CD4-positive, alpha-beta T cell (primary cell): ENCODE results near the gene ZNF785. TPM values are rescaled to one million over a fixed set of nuclear protein-coding genes. Genes with fewer than 3 reads are reported as not detected.

Experiments
- ATAC-seq: fragments of 200-7000 bp; cut with Tn5 transposase; one replicate; pipeline ENCODE4 v1.10.0; 2022; ENCODE audit warnings: mild to moderate bottlenecking; ENCODE audit not compliant: poor library complexity
- CTCF ChIA-PET: fragments of 350-600 bp; sonication (Branson Sonifier 250); formaldehyde crosslinking; loops from one replicate; lab custom pipeline; 2021; ENCODE audit warnings: antibody characterized with exemption, inconsistent platforms; lab: Charles Lee
- POLR2A ChIA-PET: fragments of 350-600 bp; sonication (Branson Sonifier 250); formaldehyde crosslinking; loops from one replicate; lab custom pipeline; 2021; ENCODE audit warnings: antibody characterized with exemption, inconsistent platforms; lab: Charles Lee
- DNase-seq, 14 experiments: peaks; one replicate each; pipeline ENCODE4 v3.0.0-alpha.2; 2013 to 2020; ENCODE audit warnings: mixed read lengths in 2 of 14
- H3K27ac ChIP-seq, 2 donors: one replicate each; pipeline versions ENCODE4 v1.5.1 to v1.7.0; 2013; ENCODE audit warnings: low read length in 2 of 2, low read depth in 1 of 2, mild to moderate bottlenecking in 1 of 2
- H3K27me3 ChIP-seq, 2 experiments: 1 replicate in 1 of 2; 2 replicates in 1 of 2; pipeline versions ENCODE4 v1.6.1 to v1.7.0; 2013; ENCODE audit warnings: low read length in 2 of 2, control low read depth in 1 of 2, mild to moderate bottlenecking in 1 of 2, moderate library complexity in 1 of 2; ENCODE audit not compliant: insufficient read depth in 2 of 2, control insufficient read depth in 1 of 2
- H3K36me3 ChIP-seq: one replicate; pipeline ENCODE4 v1.6.1; 2013; ENCODE audit warnings: low read length, control low read depth; ENCODE audit not compliant: insufficient read depth
- H3K4me1 ChIP-seq: one replicate; pipeline ENCODE4 v1.6.1; 2013; ENCODE audit warnings: low read length, control low read depth; ENCODE audit not compliant: insufficient read depth
- H3K4me3 ChIP-seq: one replicate; pipeline ENCODE4 v1.5.1; 2013; ENCODE audit warnings: mild to moderate bottlenecking, low read length, moderate library complexity
- H3K9me3 ChIP-seq, 2 experiments: 1 replicate in 1 of 2; 2 replicates in 1 of 2; pipeline versions ENCODE4 v1.6.1 to v1.7.0; 2013; ENCODE audit warnings: low read length in 2 of 2, mild to moderate bottlenecking in 2 of 2, control low read depth in 1 of 2, moderate library complexity in 1 of 2; ENCODE audit not compliant: control insufficient read depth in 1 of 2, insufficient read depth in 1 of 2
- H3K27ac Mint-ChIP-seq: one replicate; pipeline ENCODE4 v1.8.0; 2020; ENCODE audit warnings: mixed read lengths
- H3K27me3 Mint-ChIP-seq: one replicate; pipeline ENCODE4 v1.8.0; 2021; ENCODE audit warnings: mixed read lengths
- H3K36me3 Mint-ChIP-seq: one replicate; pipeline ENCODE4 v1.8.0; 2021; ENCODE audit warnings: low read depth, mixed read lengths
- H3K4me1 Mint-ChIP-seq: one replicate; pipeline ENCODE4 v1.8.0; 2021; ENCODE audit warnings: low read depth, mixed read lengths
- H3K4me3 Mint-ChIP-seq: one replicate; pipeline ENCODE4 v1.8.0; 2020; ENCODE audit warnings: mild to moderate bottlenecking, mixed read lengths
- H3K9me3 Mint-ChIP-seq: one replicate; pipeline ENCODE4 v1.8.0; 2020; ENCODE audit warnings: mixed read lengths
- CTCF ChIP-seq: fragments of 200-600 bp; IDR thresholded peaks from one replicate; pipeline ENCODE4 v1.8.0; 2022; ENCODE audit warnings: antibody characterized with exemption, mild to moderate bottlenecking
- intact Hi-C, 2 experiments: fragments of 100-400 bp; cut with DNase I in 1 of 2; cut with micrococcal nuclease in 1 of 2; formaldehyde crosslinking; loops; one replicate each; pipeline versions ENCODE4 v1.15.1 to v1.9.0; 2023 to 2025; cut with DNase I, micrococcal nuclease
- total RNA-seq, 174 experiments: library from RNA in 2 of 174; stranded (reverse) in 2 of 174; gene quantifications; one replicate each; pipeline ENCODE4 v1.2.3 and lab custom pipeline; 2021 to 2026

The ZNF785 gene
- total RNA-seq, 2 experiments from 2014 or later, result 6.6 to 7.7 TPM

DNA sequence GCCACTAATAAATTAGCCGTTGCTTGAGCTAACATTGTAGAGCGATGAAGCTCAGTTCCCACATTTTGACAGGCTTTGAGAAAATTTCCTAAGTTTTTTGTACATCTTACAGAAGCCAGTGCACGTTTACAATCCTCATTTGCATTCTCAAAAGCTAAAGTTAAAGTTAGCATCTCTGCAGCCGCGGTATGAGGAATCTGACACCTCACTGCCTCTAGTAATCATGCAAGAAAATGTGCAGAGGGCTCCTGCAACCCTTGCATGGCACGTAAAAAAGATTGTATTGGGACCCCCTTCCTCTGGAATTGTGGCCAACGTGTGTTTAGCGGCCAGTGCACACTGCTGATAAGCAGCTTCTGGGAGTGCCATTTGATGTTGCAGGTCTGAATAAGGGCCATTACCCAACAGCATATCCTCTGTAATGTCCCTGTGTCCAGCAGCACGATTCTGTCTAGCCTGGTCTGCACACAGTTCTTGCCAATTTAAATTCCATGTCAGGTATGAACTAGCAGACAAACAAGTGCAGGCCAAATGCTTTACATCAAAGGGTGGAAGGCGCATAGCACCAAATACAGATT lies 37.0 kb upstream of the ZNF785 start:
- intact Hi-C loops, result no loop called here
- TF ChIP-seq CTCF, result no peak
- ChIA-PET CTCF (interaction anchor here (0.6 kb wide), 1 partner anchor 42 kb away, joined by 3 read pairs; no protein-coding TSS in a partner anchor), POLR2A (no interaction called here)
- no peaks in the 10 kb centered on the region for H3K4me1 ChIP-seq
- Mint-ChIP-seq H3K4me1 (no peaks in the 10 kb centered on the region), H3K36me3 (no peaks in the 10 kb centered on the region), H3K27ac (no peak overlapping the region), H3K4me3 (no peak overlapping the region), H3K9me3 (no peaks in the 10 kb centered on the region), H3K27me3 (no peaks in the 10 kb centered on the region)
- no peaks in the 10 kb centered on the region for H3K36me3 ChIP-seq
- H3K4me3 ChIP-seq, result no peak overlapping the region
- ATAC-seq (no peak), DNase-seq (no peak)
- no peak overlapping the region for H3K27ac ChIP-seq
- H3K9me3 ChIP-seq, result peaks cover 0 to 3% of the 10 kb centered on the region in 2 experiments
- H3K27me3 ChIP-seq, result no peaks in the 10 kb centered on the region

GRCh38 chr16:30621765-30622164 lies 36.3 kb upstream of the ZNF785 start:
- Histone ChIP-seq H3K27ac (no peak overlapping the region), H3K4me1 (no peaks in the 10 kb centered on the region), H3K27me3 (no peaks in the 10 kb centered on the region), H3K9me3 (peaks cover 0 to 3% of the 10 kb centered on the region in 2 experiments), H3K36me3 (no peaks in the 10 kb centered on the region), H3K4me3 (no peak overlapping the region)
- no peaks in the 10 kb centered on the region for H3K4me1 Mint-ChIP-seq
- DNase-seq (no peak), ATAC-seq (no peak)
- no peak overlapping the region for H3K27ac Mint-ChIP-seq
- no peak overlapping the region for H3K4me3 Mint-ChIP-seq
- intact Hi-C loops, result no loop called here
- CTCF ChIA-PET, result no interaction called here
- H3K27me3 Mint-ChIP-seq, result no peaks in the 10 kb centered on the region
- no peak for TF ChIP-seq CTCF
- no peaks in the 10 kb centered on the region for H3K36me3 Mint-ChIP-seq
- no peaks in the 10 kb centered on the region for H3K9me3 Mint-ChIP-seq
- POLR2A ChIA-PET, result no interaction called here

- intact Hi-C loops, result no loop called here
- H3K4me3 ChIP-seq, result no peak overlapping the region
- Mint-ChIP-seq H3K4me3 (no peak overlapping the region), H3K27me3 (no peaks in the 10 kb centered on the region), H3K36me3 (no peaks in the 10 kb centered on the region), H3K27ac (no peak overlapping the region), H3K9me3 (no peaks in the 10 kb centered on the region), H3K4me1 (no peaks in the 10 kb centered on the region)
- no peak overlapping the region for H3K27ac ChIP-seq
- no peak for DNase-seq
- H3K36me3 ChIP-seq, result no peaks in the 10 kb centered on the region
- H3K9me3 ChIP-seq, result peaks cover 0 to 3% of the 10 kb centered on the region in 2 experiments
- no peak for TF ChIP-seq CTCF
- no peaks in the 10 kb centered on the region for H3K27me3 ChIP-seq
- POLR2A ChIA-PET, result interaction anchor here (1.0 to 1.2 kb wide), 2 partner anchors 8 to 10 kb away, joined by 3 to 4 read pairs; partner anchors contain the start of gene ZNF689
- no peaks in the 10 kb centered on the region for H3K4me1 ChIP-seq
- no peak for ATAC-seq
- CTCF ChIA-PET, result no interaction called here
Observed at GRCh38 chr16:30620169-30620568, 34.7 kb upstream of the ZNF785 start.
